GM18861 (cell line): Measurements from ENCODE around the gene SLCO3A1.

ENCODE experiments used
- ATAC-seq: cut with Tn5 transposase; IDR thresholded peaks from one replicate; pipeline ENCODE4 v1.9.1; 2021; ENCODE audit not compliant: unreplicated experiment

The SLCO3A1 gene

DNA sequence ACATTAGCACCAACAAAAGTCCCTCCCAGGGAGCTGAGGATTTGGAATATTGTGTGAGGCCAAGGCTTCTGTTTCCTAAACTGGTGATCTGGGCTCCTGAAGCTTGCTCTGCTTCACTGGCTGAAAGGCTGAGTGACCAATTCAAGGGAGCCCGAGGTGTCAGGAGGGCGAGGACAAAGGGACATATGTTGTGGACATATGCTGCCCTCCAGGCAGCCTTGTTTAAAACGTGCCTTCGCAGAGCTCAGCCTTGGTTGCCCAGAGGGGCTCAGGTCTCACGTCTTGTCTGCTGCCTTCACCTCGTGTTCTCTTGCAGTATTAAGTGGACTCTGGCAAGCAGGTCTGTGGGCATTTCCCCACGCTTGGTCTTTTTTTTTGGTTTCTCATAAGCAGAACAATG is 7.0 kb downstream of the SLCO3A1 start:
- no peak for ATAC-seq

DNA sequence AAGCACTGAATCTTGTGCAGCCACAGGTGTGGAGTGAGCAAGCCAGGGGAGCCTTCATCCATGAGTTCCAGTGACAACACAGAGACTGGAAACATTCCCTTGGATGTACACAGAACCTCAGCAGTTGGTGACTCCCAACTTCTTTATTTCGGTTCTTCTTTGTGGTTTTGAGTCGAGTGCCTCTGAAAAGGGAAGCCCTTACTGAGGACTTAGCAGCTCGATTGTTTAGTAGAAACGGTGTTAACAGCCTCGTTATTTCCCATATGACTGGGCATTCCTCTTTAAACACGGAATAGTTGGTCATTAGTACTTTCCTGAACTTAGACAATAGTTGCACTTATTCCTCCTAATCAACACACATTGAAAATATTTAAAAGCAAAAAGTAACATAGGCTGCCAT is 7.7 kb downstream of the SLCO3A1 start:
- ATAC-seq: no peak

- ATAC-seq: no peak
Observed at GRCh38 chr15:91862891-91863504, 9.5 kb downstream of the SLCO3A1 start.

DNA sequence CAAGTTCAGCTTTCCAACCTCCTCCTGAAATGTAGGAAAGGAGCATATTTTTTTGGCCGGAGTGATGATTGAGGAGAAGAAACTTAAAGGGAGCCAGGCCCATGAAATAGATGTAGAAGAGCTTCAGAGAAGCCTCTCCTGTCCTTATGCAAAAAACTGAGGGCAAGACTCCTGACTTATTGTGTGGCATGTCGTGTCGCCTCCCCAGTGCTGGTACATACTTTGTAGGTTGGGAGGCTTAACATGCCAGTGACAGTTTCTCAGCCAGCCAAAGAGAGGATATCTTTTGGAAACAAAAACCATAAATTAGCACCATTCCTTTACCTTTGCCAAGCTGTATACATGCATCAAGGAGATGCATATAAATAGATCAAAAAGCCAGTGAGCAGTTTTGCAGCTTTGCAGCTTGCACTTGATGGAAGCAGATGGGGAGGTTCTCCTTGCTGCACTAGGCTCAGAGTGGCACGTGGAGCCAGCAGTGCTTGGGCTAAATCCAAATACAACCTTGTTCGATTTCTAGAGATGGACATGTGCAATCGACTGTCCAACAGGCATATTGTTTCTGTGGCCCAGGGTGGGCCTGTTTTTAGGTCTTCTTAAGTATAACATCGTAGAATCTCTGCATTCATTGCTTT is 10.2 kb downstream of the SLCO3A1 start:
- ATAC-seq: no peak

- ATAC-seq: no peak
Observed at GRCh38 chr15:91864664-91865063, 11.2 kb downstream of the SLCO3A1 start.

DNA sequence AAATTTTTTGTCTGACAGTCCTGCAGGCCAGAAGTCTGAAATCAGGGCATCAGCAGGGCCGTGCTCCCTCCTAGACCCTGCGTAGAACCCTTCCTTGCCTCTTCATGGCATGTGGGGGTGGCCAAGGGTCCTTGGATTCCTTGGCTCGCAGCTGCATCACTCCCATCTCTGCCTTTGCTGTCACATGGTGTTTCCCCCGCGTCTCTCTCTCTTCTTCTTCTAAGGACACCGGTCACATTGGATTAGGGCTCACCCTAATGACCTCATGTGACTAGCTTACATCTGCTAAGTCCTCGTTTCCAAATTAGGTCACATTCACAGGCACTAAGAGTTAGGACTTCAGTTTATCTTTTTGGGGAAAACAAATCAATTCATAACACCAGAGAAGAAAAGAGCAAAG is 12.0 kb downstream of the SLCO3A1 start:
- ATAC-seq: no peak

- ATAC-seq: no peak
Observed at GRCh38 chr15:91865950-91866349, 12.4 kb downstream of the SLCO3A1 start.

GRCh38 chr15:91866371-91866905 is 12.9 kb downstream of the SLCO3A1 start:
- no peak for ATAC-seq

DNA sequence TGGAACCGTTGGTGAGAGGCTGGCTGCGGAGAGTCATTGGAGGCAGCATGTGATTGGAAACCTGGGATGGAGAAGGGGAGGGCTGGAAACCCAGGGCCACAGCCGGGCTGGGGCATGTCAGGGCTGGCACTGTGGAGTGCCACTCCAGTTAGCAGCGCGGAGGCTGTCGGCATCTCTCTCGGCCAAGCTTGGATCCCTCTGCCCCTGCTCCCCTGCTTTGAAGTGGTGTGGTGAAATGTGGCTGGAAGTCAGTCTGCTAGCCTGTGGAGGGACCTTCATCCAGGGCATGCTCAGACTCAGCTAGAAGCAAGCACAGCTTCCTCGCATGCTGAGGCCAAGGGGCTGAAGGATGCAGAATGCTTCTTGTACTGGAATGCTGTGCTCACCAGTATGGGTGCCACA is 13.5 kb downstream of the SLCO3A1 start:
- no peak for ATAC-seq

DNA sequence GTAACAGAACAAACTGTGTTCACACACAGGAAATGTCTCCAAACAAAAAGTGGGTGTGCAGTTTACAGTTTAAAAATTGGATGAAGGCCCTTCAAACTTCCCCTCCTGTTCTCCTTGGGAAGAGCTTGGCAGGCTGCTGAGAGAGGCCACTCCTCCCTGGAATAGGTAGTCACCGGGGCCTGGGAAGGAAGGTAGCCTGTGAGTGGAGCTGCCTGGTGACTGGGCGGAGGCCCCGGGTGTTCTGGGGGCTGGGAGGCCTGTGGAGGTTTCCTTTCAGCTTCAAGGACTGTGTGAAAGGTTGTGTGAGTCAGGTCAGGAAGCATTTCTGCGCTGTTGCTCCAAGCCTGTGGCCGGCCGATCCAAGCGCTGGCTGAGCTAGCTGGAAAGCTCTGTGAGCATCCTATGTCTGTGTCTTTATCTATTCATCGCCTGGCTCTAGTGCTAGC is 14.1 kb downstream of the SLCO3A1 start:
- no peak for ATAC-seq

- ATAC-seq: no peak
Observed at GRCh38 chr15:91870876-91871537, 17.5 kb downstream of the SLCO3A1 start.

DNA sequence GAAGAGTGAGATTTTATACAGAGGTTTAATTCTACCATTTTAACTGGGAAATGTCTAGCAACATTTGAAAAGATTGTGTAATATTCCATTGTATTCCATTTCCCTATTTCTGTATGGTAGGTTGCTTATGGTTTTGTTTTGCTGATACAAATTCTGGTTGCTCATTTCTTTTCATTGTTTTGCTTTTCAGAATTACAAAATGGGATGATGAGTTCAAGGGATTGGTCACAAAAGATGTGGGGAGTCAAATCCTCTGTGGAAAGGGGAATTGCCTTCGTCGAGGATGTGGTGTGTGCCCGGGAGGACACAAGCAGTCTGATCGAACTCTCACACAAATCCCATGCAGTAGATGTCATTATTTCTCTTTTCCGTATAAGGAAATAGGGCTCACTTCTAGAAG is 18.3 kb downstream of the SLCO3A1 start:
- ATAC-seq: no peak

DNA sequence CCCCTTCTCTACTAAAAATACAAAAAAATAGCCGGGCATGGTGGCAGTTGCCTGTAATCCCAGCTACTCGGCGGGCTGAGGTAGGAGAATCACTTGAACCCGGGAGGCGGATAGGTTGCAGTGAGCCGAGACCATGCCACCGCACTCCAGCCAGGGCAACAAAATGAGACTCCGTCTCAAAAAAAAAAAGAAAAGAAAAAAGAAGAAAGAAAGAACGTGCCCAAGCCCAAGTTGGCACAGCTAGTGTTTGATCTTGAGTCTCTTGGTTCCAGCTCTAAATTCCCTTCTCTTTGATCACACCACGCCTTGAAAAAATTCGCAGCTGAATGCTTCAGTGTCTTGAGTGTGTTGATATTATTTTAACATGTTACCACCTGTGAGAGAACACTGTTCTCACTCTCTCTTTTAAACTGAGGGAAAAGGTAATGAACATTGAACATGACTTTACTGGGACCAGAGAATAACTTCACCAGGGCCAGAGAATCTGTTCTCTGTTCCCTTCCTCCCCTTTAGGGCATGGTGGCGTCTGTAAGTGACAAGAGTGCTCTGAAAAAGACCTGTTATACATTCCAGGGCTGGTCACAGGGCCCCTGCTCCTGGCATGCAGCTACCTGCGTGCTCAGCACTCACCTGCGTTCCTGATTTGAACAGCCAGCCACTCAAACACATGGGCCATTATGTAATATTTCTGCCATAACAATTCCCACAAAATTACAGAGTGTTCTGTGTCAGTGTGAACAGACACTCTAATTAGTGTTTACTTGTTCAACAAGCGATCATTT is 19.0 kb downstream of the SLCO3A1 start:
- ATAC-seq: no peak

DNA sequence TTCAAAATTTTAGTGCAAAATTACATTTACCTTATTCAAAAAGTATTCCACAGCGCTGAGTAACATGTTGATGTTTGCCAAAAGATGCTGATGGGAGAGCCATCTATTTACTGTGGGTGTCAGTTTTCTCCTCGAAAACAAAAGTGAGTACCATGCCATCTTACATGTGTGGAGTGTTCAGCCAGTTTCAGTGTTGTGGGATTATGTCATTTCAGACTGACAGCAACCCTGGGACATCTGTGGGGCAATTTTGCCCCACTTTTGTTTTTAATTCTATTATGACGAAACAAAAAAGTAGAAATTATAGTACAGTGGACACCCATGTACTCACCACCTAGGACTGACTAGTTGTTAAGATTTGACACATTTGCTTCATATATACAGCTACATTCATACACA is 19.6 kb downstream of the SLCO3A1 start:
- no peak for ATAC-seq

- no peak for ATAC-seq
Observed at GRCh38 chr15:91874171-91874570, 20.7 kb downstream of the SLCO3A1 start.

- no peak for ATAC-seq
Observed at GRCh38 chr15:91874992-91875660, 21.6 kb downstream of the SLCO3A1 start.

DNA sequence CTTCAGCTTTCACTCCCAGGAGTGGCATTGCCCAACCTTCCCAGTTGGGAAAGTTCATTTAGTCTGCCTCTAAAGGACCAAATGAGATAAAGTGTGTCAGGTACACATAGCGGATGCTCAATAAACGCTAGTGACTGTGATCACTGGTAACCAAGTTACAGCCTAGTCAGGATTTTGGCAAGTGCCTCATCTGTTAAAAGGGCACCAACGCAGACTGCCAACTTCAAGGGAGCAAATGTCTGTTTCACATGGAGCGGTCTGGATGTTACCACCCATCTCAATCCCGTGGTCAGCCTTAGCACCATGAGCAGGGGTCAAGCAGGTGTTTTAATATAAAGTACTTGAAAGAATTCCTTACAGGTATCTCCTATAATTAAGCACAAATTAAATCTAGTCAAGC is 22.7 kb downstream of the SLCO3A1 start:
- no peak for ATAC-seq

DNA sequence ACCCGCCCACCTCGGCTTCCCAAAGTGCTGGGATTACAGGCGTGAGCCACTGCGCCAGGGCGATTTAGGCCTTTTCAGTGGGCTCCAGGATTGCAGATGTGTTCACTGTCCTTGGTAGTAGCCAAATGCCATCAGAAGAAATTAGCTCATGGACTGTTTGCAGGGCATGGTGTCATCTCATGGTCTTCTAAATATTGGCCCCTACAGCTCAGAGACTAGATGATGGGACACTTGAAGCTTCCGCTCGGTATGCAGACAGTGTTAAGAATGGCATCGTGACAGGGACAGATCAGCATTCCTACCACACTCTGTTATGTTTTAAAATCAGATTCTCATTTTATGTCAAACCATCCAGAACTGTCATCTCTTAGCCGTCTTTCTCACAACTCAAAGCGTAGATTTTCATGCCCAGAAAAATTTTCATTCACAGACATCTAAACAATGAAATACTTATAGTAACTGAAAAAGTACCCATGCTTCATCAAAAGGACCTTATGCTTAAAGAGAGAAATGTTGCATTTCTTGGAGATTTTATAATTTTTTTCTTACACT is 24.9 kb downstream of the SLCO3A1 start:
- no peak for ATAC-seq

DNA sequence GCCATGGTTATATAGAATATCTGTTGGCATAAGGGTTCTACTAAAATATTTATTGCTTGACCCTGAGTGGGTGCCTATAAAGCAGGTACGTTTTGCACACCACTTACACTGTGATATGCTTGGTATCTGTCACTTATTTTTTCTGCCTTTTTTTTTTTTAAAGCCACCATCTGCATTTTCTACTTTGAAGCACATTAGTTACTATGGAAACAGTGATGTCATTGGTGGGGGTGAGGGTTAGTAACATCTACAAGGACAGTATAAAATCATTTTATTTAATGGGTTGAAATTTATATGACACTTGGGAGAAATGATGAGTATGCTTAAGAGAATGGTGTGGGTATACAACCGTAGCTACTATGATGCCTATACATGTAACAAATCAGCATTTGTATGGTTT is 25.6 kb downstream of the SLCO3A1 start:
- no peak for ATAC-seq

- ATAC-seq: no peak
Observed at GRCh38 chr15:91880373-91880772, 26.9 kb downstream of the SLCO3A1 start.
